Heart left ventricle (tissue), 13 donors: ENCODE results near the gene ABL2.

Source experiments
- POLR2A ChIP-seq, 2 donors: fragments of 450-650 bp; IDR thresholded peaks; one replicate each; pipeline ENCODE4 v1.6.1; 2017; ENCODE audit warnings: antibody characterized with exemption in 2 of 2, mild to moderate bottlenecking in 2 of 2, moderate library complexity in 2 of 2
- TF ChIP-seq, protein P1 (sequence below), 12 donors: fragments of 200-600 bp; sonication (generic) in 4 of 12; IDR thresholded peaks; one replicate each; pipeline versions ENCODE4 v1.5.0 to v1.8.0; 2018 to 2022; ENCODE audit warnings: antibody characterized with exemption in 12 of 12, mild to moderate bottlenecking in 5 of 12
- donor health status: ischemic (EF 13 %, LVEDD 7.1; RV severe dilation, severe dysfunction).
- donor health status: DM: no; HTN: yes; CAD: no.
- donor health status: DM: no; HTN: no; CAD: no.
- donor health status: ischemic (EF 25% LVEDD 6.9; RV normal size, moderate dysfunction).
- donor health status: ischemic (EF 25% LVEDD 5.7; RV mildly dilated, moderate dysfunction).
- donor health status: ischemic (EF 35%, LVEDD 5.7; RV mildly dilated, moderate dysfunction).
- donor health status: nonischemic (EF 11% LVEDD 7.7; RV severe dilation, severe dysfunction).
- donor health status: DM: yes; HTN: yes; CAD: no.
- donor health status: PGD.
- donor health status: ischemic (EF 29% LVEDD 5.4; RV normal size, mild dysfunction).
- donor health status: nonischemic (EF 23%, LVEDD 6.1; RV moderate dilation, normal function).

DNA sequence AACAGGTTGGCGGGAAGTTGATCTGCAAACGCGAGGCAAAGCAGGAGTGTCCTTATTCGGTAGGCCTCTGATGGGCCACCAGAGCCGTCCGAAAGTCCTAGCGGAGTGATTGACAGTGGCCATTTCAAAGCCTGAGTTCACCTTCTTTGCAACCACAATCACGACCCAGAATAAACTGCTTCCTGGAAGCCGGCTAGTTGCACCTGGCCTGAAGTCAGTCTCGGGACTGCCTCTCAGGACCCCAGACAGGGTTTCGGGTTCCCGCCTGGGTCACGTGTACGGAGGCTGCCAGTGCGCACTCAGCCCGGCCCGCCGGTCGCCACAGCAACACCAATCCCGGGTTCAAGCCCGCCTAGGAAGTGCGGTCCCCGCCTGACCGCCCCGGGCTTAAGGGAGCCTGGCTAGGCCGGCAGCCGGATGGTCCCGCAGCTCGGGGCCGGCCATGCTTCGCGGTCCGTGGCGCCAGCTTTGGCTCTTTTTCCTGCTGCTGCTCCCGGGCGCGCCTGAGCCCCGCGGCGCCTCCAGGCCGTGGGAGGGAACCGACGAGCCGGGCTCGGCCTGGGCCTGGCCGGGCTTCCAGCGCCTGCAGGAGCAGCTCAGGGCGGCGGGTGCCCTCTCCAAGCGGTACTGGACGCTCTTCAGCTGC is 147.7 kb downstream of the ABL2 start, which contains the start of gene TOR3A:
- TF ChIP-seq, protein P1, sequence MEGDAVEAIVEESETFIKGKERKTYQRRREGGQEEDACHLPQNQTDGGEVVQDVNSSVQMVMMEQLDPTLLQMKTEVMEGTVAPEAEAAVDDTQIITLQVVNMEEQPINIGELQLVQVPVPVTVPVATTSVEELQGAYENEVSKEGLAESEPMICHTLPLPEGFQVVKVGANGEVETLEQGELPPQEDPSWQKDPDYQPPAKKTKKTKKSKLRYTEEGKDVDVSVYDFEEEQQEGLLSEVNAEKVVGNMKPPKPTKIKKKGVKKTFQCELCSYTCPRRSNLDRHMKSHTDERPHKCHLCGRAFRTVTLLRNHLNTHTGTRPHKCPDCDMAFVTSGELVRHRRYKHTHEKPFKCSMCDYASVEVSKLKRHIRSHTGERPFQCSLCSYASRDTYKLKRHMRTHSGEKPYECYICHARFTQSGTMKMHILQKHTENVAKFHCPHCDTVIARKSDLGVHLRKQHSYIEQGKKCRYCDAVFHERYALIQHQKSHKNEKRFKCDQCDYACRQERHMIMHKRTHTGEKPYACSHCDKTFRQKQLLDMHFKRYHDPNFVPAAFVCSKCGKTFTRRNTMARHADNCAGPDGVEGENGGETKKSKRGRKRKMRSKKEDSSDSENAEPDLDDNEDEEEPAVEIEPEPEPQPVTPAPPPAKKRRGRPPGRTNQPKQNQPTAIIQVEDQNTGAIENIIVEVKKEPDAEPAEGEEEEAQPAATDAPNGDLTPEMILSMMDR (IDR thresholded peaks at IDR 0.05): peak in 1 of 12 donors; percentile 13
- peak in 1 of 2 donors; percentile 91 for TF ChIP-seq POLR2A (IDR thresholded peaks at IDR 0.05)
